OCI-LY1 (cell line): ENCODE measurements around the gene ANO6.

Experiments
- H2AFZ ChIP-seq: fragments of 200-600 bp; sonication (generic), shearing (Covaris generic); 2 replicates; pipeline ENCODE4 v1.6.0; 2014; ENCODE audit warnings: antibody characterized with exemption, mild to moderate bottlenecking, low read length
- H3F3A ChIP-seq: fragments of 200-600 bp; sonication (generic), shearing (Covaris generic); 2 replicates; pipeline ENCODE4 v1.6.0; 2014; ENCODE audit warnings: mild to moderate bottlenecking, antibody characterized with exemption, low read length, moderate library complexity; ENCODE audit not compliant: insufficient read depth
- H3K27ac ChIP-seq: fragments of 200-600 bp; sonication (generic); 2 replicates; pipeline ENCODE4 v1.5.1; 2014; ENCODE audit warnings: low read length, mixed run types, mild to moderate bottlenecking, low read depth; ENCODE audit not compliant: poor library complexity, severe bottlenecking
- H3K27me3 ChIP-seq: fragments of 200-600 bp; sonication (generic); 2 replicates; pipeline ENCODE4 v1.6.0; 2014; ENCODE audit warnings: antibody characterized with exemption, mild to moderate bottlenecking, low read length, moderate library complexity; ENCODE audit not compliant: insufficient read depth
- H3K36me3 ChIP-seq: fragments of 200-600 bp; sonication (generic); 2 replicates; pipeline ENCODE4 v1.6.1; 2014; ENCODE audit warnings: mild to moderate bottlenecking, antibody characterized with exemption, low read length, moderate library complexity, mixed read lengths; ENCODE audit not compliant: insufficient read depth
- H3K4me1 ChIP-seq: fragments of 200-600 bp; sonication (generic); 2 replicates; pipeline ENCODE4 v1.5.1; 2014; ENCODE audit warnings: mild to moderate bottlenecking, low read length, moderate library complexity; ENCODE audit not compliant: insufficient read depth, severe bottlenecking
- H3K4me2 ChIP-seq: fragments of 200-600 bp; sonication (generic), shearing (Covaris generic); 2 replicates; pipeline ENCODE4 v1.6.1; 2014; ENCODE audit warnings: low read length
- H3K4me3 ChIP-seq: fragments of 200-600 bp; sonication (generic); 2 replicates; pipeline ENCODE4 v1.5.1; 2014; ENCODE audit warnings: low read length, low read depth, mild to moderate bottlenecking, mixed read lengths; ENCODE audit not compliant: poor library complexity, severe bottlenecking
- H3K79me2 ChIP-seq: fragments of 200-600 bp; shearing (Covaris generic); 2 replicates; pipeline ENCODE4 v1.6.1; 2016; ENCODE audit warnings: mixed run types, low read length, mixed read lengths; ENCODE audit not compliant: insufficient read depth
- H3K9ac ChIP-seq: fragments of 200-600 bp; sonication (generic), shearing (Covaris generic); 2 replicates; pipeline ENCODE4 v1.6.1; 2014; ENCODE audit warnings: mild to moderate bottlenecking, low read length, mixed read lengths
- H3K9me2 ChIP-seq: fragments of 200-600 bp; sonication (generic), shearing (Covaris generic); 2 replicates; pipeline ENCODE4 v1.6.1; 2014; ENCODE audit warnings: low read depth, mild to moderate bottlenecking, low read length, mixed read lengths
- H3K9me3 ChIP-seq: fragments of 200-600 bp; shearing (Covaris generic); 2 replicates; pipeline ENCODE4 v1.6.1; 2014; ENCODE audit warnings: low read length, mixed read lengths
- H4K20me1 ChIP-seq: fragments of 200-600 bp; sonication (generic), shearing (Covaris generic); 2 replicates; pipeline ENCODE4 v1.6.0; 2016; ENCODE audit warnings: mild to moderate bottlenecking, low read length; ENCODE audit not compliant: insufficient read depth
- CTCF ChIP-seq: fragments of 200-600 bp; sonication (generic), shearing (Covaris generic); IDR thresholded peaks from 2 replicates; pipeline ENCODE4 v1.5.1; 2017; ENCODE audit warnings: mild to moderate bottlenecking, antibody characterized with exemption, low read length, moderate library complexity, mixed read lengths
- EZH2 ChIP-seq: fragments of 200-600 bp; sonication (generic), shearing (Covaris generic); IDR thresholded peaks from 2 replicates; pipeline ENCODE4 v1.8.0; 2017; ENCODE audit warnings: borderline replicate concordance, mixed run types, mild to moderate bottlenecking, antibody characterized with exemption, low read length, moderate library complexity, mixed read lengths

Gene ANO6

GRCh38 chr12:45477526-45477925, 261.6 kb downstream of the ANO6 start:
- no peaks in the 10 kb centered on the region for H3K9me2 ChIP-seq
- no peak overlapping the region for H3K4me3 ChIP-seq
- H3K4me2 ChIP-seq = no peak overlapping the region
- no peaks in the 10 kb centered on the region for H3K9me3 ChIP-seq
- no peaks in the 10 kb centered on the region for H3K4me1 ChIP-seq
- no peaks in the 10 kb centered on the region for H3K79me2 ChIP-seq
- H3K36me3 ChIP-seq = no peaks in the 10 kb centered on the region
- TF ChIP-seq EZH2 = no peak
- no peak for TF ChIP-seq CTCF
- H3F3A ChIP-seq = no peaks in the 10 kb centered on the region
- no peaks in the 10 kb centered on the region for H3K27me3 ChIP-seq
- H3K27ac ChIP-seq = no peak overlapping the region
- no peaks in the 10 kb centered on the region for H4K20me1 ChIP-seq
- no peak overlapping the region for H2AFZ ChIP-seq
- H3K9ac ChIP-seq = no peak overlapping the region

DNA sequence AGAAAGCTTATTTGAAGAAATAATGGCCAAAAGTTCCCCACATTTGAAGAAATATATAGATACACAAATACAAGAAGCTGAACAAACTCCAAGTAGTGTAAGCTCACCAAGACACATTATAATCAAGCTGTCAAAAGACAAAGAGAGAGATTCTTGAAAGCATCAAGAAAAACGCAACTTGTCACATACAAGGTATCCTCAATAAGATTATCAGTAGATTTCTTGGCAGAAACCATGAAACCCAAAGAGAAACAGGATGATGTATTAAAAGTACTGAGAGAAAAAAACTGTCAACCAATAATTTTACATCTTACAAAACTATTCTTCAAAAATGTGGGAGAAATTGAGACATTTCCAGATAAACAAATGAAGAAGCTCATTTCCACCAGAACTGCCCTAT, 263.0 kb downstream of the ANO6 start:
- no peaks in the 10 kb centered on the region for H3K9me2 ChIP-seq
- H3K4me3 ChIP-seq = no peak overlapping the region
- TF ChIP-seq CTCF = no peak
- TF ChIP-seq EZH2 = no peak
- no peaks in the 10 kb centered on the region for H4K20me1 ChIP-seq
- no peaks in the 10 kb centered on the region for H3K27me3 ChIP-seq
- H3F3A ChIP-seq = no peaks in the 10 kb centered on the region
- no peaks in the 10 kb centered on the region for H3K36me3 ChIP-seq
- no peaks in the 10 kb centered on the region for H3K9me3 ChIP-seq
- H3K79me2 ChIP-seq = no peaks in the 10 kb centered on the region
- no peak overlapping the region for H3K27ac ChIP-seq
- no peak overlapping the region for H2AFZ ChIP-seq
- H3K4me1 ChIP-seq = no peaks in the 10 kb centered on the region
- no peak overlapping the region for H3K4me2 ChIP-seq
- H3K9ac ChIP-seq = no peak overlapping the region

- no peak overlapping the region for H3K4me3 ChIP-seq
- no peak overlapping the region for H3K27ac ChIP-seq
- H3F3A ChIP-seq = no peaks in the 10 kb centered on the region
- TF ChIP-seq CTCF (no peak), EZH2 (no peak)
- no peaks in the 10 kb centered on the region for H3K79me2 ChIP-seq
- no peaks in the 10 kb centered on the region for H3K9me2 ChIP-seq
- H3K4me1 ChIP-seq = no peaks in the 10 kb centered on the region
- no peaks in the 10 kb centered on the region for H3K36me3 ChIP-seq
- H3K4me2 ChIP-seq = no peak overlapping the region
- no peak overlapping the region for H2AFZ ChIP-seq
- H3K9me3 ChIP-seq = no peaks in the 10 kb centered on the region
- no peaks in the 10 kb centered on the region for H3K27me3 ChIP-seq
- no peak overlapping the region for H3K9ac ChIP-seq
- H4K20me1 ChIP-seq = no peaks in the 10 kb centered on the region
These were observed 265.9 kb downstream of the ANO6 start for GRCh38 chr12:45481746-45482145.
